Measurements from ENCODE around the gene CEBPZOS.
A peak's percentile ranks its signal among the peaks of the same experiment; 100 is the strongest.
"Not testable (repeated sequence)": the region's sequence is repeated elsewhere in the genome, so short reads cannot be mapped to it uniquely, and the experiment has no call there.

The CEBPZOS gene

DNA sequence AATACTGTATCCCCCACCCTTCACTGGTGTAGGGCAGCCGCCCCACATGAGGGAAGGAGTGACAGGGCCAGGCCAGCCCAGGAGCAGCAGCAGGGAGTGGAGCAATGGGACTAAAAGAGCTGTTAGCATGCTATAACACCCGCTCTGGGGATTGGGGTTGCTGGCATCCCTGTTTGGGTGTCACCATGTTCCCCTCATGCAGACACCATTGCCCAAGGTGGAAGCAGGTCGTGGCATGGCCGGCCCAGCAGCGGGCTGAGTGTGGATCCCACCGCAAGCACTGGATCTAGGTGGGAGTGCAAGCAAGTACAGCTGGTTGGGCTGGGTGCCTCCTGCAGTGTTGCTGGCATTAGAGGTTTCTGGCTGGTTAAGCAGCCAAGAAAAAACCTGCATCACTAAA, 4.5 kb upstream of the CEBPZOS start:
- DNase-seq = no peak

DNA sequence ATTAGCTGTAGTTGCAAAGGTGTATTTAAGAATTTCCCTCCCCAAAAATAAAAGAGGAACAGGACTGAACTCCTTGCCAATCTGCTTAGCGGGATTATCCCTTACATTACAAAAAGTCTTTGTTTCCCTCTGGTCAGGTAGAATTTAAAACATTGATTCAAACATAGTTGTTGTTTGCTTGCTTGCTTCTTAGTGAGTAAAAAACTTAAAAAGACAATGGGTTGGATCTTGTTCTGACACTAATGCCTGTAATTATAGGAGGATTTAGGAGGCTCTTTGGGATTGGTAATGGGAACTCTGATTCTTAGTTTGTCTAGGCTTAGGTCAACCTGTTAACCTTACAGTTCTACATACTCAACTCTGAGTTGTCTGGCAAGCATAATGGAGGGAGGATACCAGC, 3.7 kb upstream of the CEBPZOS start:
- DNase-seq = no peak

DNA sequence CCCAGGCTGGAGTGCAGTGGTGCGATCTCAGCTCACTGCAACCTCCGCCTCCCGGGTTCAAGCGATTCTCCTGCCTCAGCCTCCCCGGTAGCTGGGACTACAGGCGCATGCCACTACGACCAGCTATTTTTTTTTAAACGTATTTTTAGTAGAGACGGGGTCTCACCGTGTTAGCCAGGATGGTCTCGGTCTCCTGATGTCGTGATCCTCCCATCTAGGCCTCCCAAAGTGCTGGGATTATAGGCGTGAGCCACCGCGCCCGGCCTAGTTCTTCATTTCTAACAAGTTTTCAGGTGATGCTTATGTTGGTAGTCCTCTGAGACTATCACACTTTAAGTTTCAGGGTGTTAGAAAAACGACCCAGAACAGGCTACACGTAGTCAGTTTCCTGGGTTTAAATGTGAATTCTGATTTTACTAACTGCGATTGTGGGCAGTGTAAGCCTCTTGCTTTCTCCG, 405 bp upstream of the CEBPZOS start:
- DNase-seq = not testable (repeated sequence)

- no peak for DNase-seq
Observed at GRCh38 chr2:37198681-37199065, 2.4 kb downstream of the CEBPZOS start.

DNA sequence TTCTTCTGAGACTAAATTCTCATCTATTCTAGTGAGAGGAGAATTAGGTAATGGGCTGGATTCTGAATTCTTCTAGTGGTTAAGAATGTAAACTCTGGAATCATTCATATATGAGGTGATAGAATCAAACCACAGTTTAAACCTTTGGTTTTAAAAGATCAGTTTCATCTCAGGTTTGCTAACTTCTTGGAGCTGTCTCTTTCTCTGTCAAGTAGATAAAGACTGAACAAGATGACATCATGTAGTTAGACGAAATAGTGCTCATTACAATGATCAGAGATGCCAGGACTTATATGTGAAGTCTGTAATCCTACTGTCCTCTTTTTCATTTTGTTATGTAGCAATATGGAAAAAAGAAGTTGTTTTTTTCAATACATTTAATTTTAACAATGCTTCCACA, 4.9 kb downstream of the CEBPZOS start:
- DNase-seq = no peak

- peak; percentile 58 for DNase-seq
Observed at GRCh38 chr2:37201766-37202165, 5.5 kb downstream of the CEBPZOS start.

DNA sequence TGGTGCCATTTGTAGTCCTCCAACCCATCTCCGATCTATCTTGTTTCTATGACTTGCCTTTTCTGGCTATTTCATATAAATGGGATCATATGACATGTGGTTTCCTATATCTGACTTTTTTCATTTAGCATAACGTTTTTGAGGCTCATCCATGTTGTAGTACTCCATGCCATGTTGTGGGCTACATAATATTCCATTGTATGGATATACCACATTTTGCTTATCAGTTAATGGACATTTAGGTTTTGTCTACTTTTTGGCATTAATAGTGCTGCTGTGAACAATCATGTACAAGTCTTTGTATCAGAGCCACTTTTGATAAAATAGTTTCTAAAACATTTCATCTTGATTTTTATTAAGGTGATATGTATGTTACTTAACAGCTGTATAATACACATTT, 7.4 kb downstream of the CEBPZOS start:
- DNase-seq = no peak

GRCh38 chr2:37205071-37205661, 8.9 kb downstream of the CEBPZOS start:
- DNase-seq = not testable (repeated sequence)

DNA sequence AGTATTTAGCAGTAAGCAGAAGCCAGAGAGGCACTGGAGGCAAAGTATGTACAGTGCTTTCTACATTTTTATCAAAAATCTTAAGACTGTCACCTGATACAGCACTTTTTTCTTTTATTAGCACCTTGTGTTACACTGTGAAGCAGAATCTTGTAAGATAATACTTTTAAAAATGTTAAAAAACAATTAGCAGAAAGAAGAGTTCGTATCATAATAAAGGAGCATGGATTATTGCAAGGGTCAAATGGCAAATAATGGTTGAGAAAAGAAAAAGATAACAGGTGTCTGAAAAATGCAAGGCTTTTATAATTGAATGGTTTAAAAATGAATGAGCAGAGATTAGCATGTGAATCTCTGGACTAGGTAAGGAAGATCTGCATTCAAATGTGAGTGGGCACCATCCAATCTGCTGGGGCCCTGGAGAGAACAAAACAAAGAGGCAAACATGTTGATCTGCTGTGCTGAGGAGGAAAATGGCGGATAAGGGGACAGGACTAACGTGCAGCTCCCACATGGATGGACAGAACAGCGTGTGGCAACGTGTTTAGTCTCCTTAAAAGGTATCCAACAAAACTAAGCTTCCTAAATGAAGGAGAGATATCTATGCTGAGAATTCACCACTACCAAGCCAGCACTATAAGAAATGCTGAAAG, 9.5 kb downstream of the CEBPZOS start:
- DNase-seq = no peak

DNA sequence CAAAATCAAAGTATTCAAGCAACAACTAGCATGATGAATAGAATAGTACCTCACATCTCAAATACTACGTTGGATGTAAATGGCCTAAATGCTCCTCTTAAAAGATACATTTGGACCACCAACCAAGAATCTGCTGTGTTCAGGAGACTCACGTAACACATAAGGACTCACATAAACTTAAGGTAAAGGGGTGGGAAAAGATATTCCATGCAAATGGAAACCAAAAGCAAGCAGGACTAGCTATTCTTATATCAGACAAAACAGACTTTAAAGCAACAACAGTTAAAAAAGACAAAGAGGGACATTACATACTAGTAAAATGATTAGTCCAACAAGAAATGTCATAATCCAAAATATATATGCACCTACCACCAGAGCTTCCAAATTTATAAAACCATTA, 10.5 kb downstream of the CEBPZOS start:
- not testable (repeated sequence) for DNase-seq

DNA sequence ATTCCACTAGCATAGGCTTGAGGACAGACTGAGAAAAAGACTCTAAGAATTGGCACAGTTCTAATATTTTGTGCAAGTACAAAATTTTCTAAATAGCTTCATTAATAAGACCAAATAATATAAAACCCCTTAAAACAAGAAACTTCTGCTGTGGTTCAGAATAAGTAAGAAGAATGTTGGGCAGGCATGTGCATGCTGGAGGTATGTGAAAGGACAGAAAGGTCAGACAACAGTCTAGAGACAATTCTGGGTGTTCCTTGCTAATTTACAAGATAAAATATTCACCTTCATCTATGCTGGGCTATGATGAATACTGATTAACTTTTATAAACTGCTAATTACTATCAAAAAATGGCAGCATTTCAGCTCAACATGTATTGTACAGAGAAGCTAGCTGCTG, 14.9 kb downstream of the CEBPZOS start:
- no peak for DNase-seq

DNA sequence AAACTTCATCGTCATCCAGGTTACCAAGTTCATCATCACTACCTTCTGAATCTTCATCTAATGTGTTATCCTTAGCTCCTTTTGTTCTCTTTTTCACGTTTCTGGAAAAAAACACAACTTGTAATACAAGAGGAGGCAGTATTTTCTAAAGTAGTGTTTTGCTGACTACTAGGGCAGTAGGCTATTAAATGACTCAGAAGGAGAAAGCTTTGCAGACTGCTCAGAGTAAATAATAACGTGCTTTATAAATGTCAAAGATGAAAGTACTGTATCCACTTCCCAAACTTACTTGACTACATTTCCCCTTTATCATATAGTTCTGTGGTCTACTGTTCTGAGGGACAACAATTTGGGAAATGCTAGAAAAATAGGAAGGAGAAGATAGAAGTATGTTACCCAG, 15.6 kb downstream of the CEBPZOS start:
- no peak for DNase-seq

GRCh38 chr2:37215250-37215649, 19.0 kb downstream of the CEBPZOS start:
- no peak for DNase-seq

GRCh38 chr2:37219046-37219445, 22.8 kb downstream of the CEBPZOS start:
- no peak for DNase-seq

GRCh38 chr2:37223131-37223530, 26.8 kb downstream of the CEBPZOS start:
- DNase-seq = no peak

- no peak for DNase-seq
Observed at GRCh38 chr2:37224063-37224462, 27.8 kb downstream of the CEBPZOS start.

DNA sequence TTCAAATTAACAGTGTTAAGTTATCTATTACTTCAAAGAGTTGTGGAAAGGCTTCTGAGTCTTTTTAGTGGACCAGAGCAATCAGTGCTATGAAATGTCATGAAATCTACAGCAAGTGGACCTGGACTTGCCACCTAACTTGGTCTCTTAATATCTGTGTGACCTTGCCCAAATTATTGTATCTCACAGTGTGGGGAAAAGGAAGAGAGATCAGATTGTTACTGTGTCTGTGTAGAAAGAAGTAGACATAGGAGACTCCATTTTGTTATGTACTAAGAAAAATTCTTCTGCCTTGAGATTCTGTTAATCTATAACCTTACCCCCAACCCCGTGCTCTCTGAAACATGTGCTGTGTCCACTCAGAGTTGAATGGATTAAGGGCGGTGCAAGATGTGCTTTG, 28.8 kb downstream of the CEBPZOS start:
- DNase-seq = not testable (repeated sequence)

GRCh38 chr2:37226863-37227262, 30.6 kb downstream of the CEBPZOS start:
- no peak for DNase-seq

- no peak for DNase-seq
Observed at GRCh38 chr2:37228788-37229187, 32.5 kb downstream of the CEBPZOS start.

GRCh38 chr2:37230581-37230980, 34.3 kb downstream of the CEBPZOS start:
- no peak for DNase-seq

- DNase-seq = peak; percentile 86
Observed at GRCh38 chr2:37231241-37232130, 35.2 kb downstream of the CEBPZOS start, which contains the start of the genes CEBPZ and NDUFAF7. Gene CEBPZ, minus strand, starts transcription at chr2:37231596. Its CDS starts 29 bp downstream, at chr2:37231567. Gene NDUFAF7, plus strand, starts transcription at chr2:37231658. Its CDS starts 48 bp downstream, at chr2:37231706.

DNA sequence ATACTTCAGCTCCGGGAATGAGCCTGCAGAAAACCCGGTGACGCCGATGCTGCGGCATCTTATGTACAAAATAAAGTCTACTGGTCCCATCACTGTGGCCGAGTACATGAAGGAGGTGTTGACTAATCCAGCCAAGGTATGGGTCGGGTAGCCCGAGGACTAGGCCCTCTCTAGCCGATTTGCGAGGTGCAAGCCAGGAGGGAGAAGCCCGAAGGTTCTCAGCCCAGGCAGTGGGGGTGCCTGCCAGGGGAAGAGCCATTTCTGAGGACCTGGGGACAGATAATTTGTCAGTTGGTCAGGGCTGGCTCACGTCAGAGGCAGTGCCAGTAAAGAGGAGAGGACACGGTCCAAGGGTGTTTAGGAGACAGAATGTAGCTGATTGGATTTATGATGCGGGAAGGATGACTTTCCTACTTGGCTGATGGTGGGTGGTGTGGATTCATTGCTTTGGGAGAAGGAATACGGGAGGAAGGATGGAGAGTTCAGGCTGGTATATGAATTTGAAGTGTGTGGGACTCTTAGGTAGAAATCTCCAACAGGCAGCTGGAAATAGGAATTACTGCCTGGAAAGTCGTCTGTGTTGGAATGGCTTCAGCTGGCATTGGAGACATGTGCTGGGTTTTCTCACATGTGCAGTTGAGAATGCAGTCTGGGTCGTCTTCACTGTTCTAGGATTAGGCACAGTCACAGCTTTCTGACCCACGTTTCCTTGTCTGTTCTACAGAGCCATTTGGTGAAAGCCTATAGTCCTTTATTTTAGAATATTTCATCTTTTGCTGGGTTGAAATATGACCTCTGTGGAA, 36.0 kb downstream of the CEBPZOS start:
- peak; percentile 15 for DNase-seq

- no peak for DNase-seq
Observed at GRCh38 chr2:37243435-37243834, 47.1 kb downstream of the CEBPZOS start.
